NCI-H82 treated with DMSO at 0.1 percent for 48 hours (cell line): Measurements from ENCODE around the gene OR1F1.
"Not testable (repeated sequence)": the region's sequence is repeated elsewhere in the genome, so short reads cannot be mapped to it uniquely, and the experiment has no call there.

Experiments
- DNase-seq: peaks from one replicate; lab custom pipeline; 2025; ENCODE audit not compliant: unreplicated experiment; lab: John Stamatoyannopoulos, UW

Gene OR1F1

GRCh38 chr16:3173892-3174617, 13.9 kb upstream of the OR1F1 start:
- peak; percentile 75 for DNase-seq

DNA sequence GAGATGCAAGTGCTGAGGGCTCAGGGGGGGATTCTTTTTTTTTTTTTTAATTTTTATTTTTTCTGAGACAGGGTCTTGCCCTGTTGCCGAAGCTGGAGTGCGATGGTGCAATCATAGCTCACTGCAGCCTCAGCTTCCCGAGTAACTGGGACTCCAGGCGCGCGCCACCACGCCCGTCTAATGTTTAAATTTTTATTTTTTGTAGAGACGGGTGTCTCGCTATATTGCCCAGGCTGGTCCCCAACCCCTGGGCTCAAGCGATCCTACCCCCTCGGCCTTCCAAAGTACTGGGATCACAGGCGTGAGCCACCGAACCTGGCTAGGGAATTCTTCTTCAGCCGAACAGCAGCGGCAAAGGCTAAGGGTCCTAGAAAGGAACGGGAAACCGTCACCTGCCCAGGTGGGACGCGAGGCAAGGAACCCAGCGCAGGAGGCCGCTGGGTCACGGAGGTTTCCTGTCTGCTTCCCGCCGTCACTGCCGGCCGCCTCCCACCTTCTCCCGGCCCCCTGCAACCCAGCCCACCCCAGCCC, 13.3 kb upstream of the OR1F1 start:
- DNase-seq, result no peak

DNA sequence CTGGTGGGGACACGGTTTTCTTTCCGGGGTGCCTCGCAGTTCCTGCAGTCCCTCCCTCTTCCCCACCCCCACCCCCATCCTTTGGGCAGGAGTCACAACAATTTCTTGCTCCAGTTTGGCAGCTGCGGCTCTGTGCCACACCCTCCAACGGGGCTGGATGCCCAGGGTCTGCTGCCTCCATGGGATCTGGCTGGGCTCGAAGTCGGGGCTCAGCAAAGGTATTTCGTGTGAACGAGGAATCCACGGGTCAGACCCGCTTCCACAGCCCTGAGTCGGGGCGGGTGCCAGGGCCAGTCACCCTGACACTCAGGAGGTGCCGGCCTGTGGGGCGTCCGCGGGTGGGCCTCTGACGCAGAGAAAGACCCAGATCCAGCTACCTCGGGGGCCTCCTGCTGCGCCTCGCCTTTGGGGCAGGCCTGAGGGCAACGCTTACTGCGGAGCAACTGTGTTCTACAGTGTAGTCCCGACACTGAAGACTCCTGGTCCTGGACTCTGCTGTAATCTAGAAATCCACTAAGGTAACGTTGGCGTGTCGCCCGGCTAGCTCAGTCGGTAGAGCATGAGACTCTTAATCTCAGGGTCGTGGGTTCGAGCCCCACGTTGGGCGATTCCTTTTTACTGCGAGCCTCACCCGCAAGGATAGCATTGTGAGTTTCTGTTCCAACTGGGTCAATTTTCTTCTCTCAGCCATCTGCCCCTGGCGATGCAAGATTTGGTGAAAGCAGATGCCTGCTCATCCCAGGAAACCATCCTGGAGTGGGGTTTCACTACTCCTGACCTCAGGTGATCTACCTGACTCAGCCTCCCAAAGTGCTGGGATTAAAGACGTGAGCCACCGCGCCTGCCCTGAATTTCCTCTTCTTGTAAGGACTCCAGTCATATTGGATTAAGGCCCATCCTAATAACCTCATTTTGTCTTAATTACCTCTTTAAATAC, 12.6 kb upstream of the OR1F1 start:
- DNase-seq, result peak; percentile 75

DNA sequence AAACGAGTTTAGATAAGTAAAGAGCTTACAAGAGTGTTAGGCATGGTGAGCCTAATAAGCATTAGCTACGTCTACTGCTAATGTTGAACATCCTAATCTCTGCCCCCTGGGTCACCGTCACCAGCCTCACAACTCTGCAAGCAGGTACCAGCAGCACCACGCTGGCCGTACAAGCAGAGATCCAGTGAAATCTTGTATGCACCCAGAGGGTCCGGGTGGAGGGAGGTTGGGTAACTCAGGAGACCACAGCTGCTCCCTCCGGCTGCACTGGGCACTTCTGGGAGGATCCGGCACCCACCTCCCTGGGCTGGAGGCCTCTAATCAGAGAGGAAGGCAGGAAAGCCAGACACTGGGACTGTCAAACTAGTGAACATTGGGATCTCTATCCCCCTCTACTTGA, 8.4 kb upstream of the OR1F1 start:
- DNase-seq, result no peak

GRCh38 chr16:3180445-3180878, 7.5 kb upstream of the OR1F1 start:
- no peak for DNase-seq

GRCh38 chr16:3182293-3182607, 5.8 kb upstream of the OR1F1 start:
- not testable (repeated sequence) for DNase-seq

GRCh38 chr16:3182608-3183444, 5.2 kb upstream of the OR1F1 start:
- DNase-seq, result no peak

- DNase-seq, result no peak
These were observed 4.4 kb upstream of the OR1F1 start for GRCh38 chr16:3183445-3184139.

GRCh38 chr16:3186946-3187690, 886 bp upstream of the OR1F1 start:
- no peak for DNase-seq

GRCh38 chr16:3188675-3188924, 596 bp downstream of the OR1F1 start:
- DNase-seq, result no peak

GRCh38 chr16:3188925-3189825, 1.2 kb downstream of the OR1F1 start:
- DNase-seq, result peak; percentile 37

DNA sequence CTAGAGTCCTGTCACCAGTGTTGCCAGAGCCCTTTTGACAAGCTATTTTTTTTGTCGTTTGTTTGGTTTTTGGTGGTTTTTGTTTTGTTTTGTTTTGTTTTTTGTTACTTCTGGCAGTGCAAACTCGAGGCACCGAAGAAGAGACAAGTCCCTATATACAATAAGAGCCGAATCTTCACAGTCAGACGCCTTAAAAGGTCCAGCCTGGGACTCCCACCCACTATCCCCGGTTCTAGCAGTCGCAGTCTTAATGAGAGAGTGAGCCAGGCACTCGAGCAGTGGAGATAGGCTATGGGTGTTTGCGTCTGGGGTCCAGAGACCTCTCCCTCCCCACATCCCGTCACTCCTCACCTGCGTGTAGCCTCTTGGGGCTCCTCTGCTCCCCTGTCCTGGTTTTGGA, 1.9 kb downstream of the OR1F1 start:
- DNase-seq, result no peak

- DNase-seq, result no peak
These were observed 2.9 kb downstream of the OR1F1 start for GRCh38 chr16:3190949-3191353.

- no peak for DNase-seq
These were observed 4.5 kb downstream of the OR1F1 start for GRCh38 chr16:3192476-3193019.

DNA sequence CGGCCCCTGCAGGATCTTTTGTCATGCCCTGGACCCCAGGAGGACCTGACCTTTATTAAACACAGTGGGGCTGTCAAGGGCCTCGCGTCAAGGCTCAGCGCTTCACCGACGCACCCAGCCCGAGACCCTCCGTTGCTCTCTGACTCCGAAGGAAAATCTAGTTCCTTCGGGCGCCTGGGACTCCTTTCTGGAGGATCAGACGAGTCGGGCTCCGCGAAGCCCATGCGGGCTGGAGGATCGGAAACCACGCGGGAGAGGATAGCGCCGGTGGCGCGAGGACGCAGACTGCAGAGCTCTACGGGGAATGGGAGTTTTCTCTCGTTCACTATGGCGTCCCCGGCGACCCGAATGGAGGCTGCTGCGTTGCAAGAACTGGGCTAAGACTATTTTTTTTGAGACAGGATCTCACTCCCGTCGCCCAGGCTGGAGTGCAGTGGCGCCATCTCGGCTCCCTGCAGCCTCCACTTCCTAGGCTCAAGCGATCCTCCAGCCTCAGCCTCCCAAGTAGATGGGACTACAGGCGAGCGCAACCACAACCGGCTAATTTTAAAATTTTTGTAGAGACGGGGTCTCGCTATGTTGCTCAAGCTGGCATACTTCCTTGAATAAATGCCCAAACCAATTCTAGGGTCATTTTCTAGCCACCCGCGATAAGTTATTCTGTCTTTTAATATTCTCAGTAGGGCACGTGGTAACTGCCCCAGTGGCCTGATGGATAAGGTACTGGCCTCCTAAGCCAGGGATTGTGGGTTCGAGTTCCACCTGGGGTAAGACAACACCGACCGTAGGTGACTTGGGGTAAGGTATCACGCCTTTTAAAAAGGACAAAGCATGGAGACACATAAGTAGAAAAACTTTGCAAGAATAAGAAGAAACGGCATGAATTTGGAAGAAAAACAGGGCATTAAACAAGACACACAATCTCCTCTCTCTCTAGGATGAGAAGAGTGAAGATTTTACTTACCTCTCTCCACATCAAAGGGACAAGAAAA, 5.5 kb downstream of the OR1F1 start:
- no peak for DNase-seq

- no peak for DNase-seq
These were observed 6.8 kb downstream of the OR1F1 start for GRCh38 chr16:3194792-3195191.

- DNase-seq, result no peak
These were observed 8.0 kb downstream of the OR1F1 start for GRCh38 chr16:3195975-3196374.
